GM18858 (cell line): ENCODE data around the gene NDST1.

Experiments used
- ATAC-seq: cut with Tn5 transposase; IDR thresholded peaks from one replicate; pipeline ENCODE4 v1.9.1; 2021; ENCODE audit not compliant: unreplicated experiment

Gene NDST1

GRCh38 chr5:150583541-150584225 is 75.8 kb downstream of the NDST1 start:
- no peak for ATAC-seq

GRCh38 chr5:150584556-150585335 is 76.8 kb downstream of the NDST1 start:
- ATAC-seq = no peak

- no peak for ATAC-seq
These were observed 77.9 kb downstream of the NDST1 start for GRCh38 chr5:150585781-150586341.

- no peak for ATAC-seq
These were observed 79.1 kb downstream of the NDST1 start for GRCh38 chr5:150587016-150587415.

DNA sequence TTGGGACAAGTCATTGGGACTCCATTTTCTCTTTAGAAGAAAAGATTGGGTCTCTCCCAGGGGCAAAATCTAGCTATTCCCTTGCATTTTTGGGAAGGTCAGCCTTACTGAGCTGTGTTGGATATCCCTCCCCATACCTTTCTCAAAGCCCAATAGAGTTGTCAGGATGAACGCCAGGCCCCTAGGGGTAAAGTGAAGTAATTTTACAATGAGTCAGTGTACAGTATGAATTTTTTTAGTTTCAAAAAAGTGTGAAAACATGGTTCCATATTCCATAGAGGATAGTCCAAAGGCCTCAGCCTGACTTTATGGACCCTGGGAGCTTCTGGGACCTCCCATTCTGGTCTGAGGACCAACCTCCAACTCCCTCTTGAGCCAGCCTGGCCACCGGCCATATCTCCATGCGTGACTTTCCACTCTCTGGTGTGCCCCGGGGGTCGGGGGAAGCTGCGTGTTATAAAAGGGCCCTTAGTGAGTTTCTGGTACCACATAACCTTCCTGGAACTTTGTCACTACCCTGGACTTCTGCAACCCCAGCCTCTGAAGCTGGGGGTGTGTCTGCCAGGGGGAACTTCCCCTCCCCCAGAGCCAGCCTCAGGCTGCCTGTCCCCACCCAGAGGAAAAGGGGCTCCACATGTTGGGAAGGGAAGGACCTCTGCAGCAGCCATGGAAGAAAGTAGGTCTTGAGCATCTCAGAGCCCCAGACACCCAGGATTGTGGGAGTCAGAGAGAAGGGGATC is 80.1 kb downstream of the NDST1 start:
- no peak for ATAC-seq

DNA sequence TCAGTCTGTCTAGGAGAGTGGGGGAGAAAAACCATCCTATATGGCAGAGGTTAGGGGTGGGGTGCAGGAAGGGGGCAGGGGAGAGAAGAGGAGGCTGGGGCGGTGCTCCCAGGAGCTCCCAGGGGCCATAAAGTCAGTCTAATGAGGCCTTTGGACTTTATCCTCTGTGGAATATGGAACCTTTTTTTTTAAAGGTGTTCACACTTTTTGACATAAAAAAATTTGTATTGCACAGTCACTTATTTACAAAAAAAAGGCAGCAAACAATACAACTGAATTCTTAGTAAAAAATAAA is 80.6 kb downstream of the NDST1 start:
- ATAC-seq = no peak

GRCh38 chr5:150589862-150590601 is 82.1 kb downstream of the NDST1 start:
- ATAC-seq = no peak

GRCh38 chr5:150590979-150591695 is 83.2 kb downstream of the NDST1 start:
- no peak for ATAC-seq

DNA sequence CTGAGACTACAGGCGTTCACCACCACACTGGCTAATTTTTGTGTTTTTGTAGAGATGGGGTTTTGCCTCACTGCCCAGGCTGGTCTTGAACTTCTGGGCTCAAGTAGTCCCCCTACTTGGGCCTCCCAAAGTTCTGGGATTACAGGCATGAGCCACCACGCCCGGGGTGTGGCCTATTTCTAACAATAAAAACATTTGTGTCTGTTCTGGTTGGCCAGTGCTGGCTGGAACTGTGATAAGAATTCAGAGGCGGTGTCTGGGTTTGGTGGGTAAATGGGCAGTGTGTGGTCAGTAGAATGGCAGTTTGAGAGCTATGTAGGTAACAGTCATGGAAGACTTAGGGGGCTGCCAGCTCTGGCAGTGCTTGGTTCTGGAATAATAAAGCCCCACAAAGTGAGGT is 85.7 kb downstream of the NDST1 start:
- ATAC-seq = no peak

- no peak for ATAC-seq
These were observed 86.1 kb downstream of the NDST1 start for GRCh38 chr5:150593996-150594395.

DNA sequence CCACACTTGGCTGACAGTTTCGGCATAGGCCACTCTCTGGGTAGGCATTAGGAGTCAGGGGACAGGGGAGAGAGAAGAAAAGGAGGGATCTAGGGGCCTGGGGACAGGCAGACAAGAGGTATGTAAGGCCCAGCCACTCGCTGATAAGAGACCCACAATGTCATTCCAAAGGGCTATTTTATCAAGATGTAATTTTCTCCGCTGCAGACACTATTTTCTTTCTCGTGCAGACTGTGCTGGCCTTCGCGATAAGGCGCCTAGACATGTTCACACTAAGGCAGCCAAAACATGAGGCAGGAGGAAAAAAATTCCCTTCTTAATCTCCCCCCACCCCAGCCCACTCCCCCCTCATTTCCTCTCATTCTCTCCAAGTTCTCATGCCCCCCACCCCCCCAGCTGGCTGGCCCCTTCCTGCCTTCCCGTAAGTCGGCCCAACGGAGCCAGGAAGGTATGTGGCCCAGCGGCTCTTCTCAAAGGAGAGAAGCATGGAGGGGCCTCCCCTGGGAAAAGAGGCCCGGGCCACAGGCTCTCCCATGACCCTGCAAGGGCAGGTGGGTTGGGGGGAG is 87.6 kb downstream of the NDST1 start:
- ATAC-seq = no peak

DNA sequence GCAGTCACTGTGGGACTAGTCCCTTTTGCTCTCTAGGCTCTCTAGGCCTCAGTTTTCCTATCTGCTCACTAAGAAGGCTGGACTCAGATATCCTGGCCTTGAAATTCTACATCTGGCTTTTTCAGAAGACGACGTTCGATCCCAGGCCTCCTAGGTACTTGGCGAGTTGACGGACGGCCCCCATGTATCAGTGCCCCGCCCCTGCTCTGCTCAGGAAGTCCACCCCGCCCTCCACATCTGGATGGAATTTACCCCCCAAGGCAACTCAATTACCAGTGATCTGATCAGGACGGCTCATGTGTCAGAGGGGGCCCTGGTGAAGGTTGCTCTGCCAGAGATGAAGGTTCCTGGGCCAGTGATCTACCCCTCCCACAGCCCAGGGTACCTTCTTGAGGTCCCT is 88.4 kb downstream of the NDST1 start:
- ATAC-seq = no peak

GRCh38 chr5:150596826-150597225 is 88.9 kb downstream of the NDST1 start:
- no peak for ATAC-seq

GRCh38 chr5:150598006-150598405 is 90.1 kb downstream of the NDST1 start:
- ATAC-seq = no peak

- no peak for ATAC-seq
These were observed 90.9 kb downstream of the NDST1 start for GRCh38 chr5:150598821-150599273.

GRCh38 chr5:150599281-150599680 is 91.3 kb downstream of the NDST1 start:
- no peak for ATAC-seq

GRCh38 chr5:150599917-150600511 is 92.1 kb downstream of the NDST1 start:
- no peak for ATAC-seq

- no peak for ATAC-seq
These were observed 92.9 kb downstream of the NDST1 start for GRCh38 chr5:150600616-150601490.
